A673 (cell line): ENCODE measurements around the gene PRPF40B.

Experiments used
- CTCF ChIP-seq: fragments of 300-800, 200-600 bp; sonication (generic); conservative IDR thresholded peaks from 2 replicates; pipeline ENCODE4 v1.5.1; 2017; ENCODE audit warnings: low read depth, mild to moderate bottlenecking, antibody characterized with exemption, low read length, moderate library complexity, mixed read lengths
- EZH2 ChIP-seq: fragments of 200-600 bp; sonication (generic); IDR thresholded peaks from 2 replicates; pipeline ENCODE4 v1.6.1; 2017; ENCODE audit warnings: borderline replicate concordance, low read depth, mild to moderate bottlenecking, mixed read lengths, antibody characterized with exemption, low read length; ENCODE audit not compliant: poor library complexity, severe bottlenecking

- TF ChIP-seq CTCF (no peak), EZH2 (no peak)
These were observed 28.5 kb downstream of the PRPF40B start for GRCh38 chr12:49651855-49652254.
